NOMO-1 (cell line): ENCODE measurements around the gene RERE.

ENCODE experiments used
- DNase-seq, 2 experiments: peaks; one replicate each; lab custom pipeline; 2025; ENCODE audit not compliant: unreplicated experiment in 2 of 2; lab: John Stamatoyannopoulos, UW

Gene RERE

DNA sequence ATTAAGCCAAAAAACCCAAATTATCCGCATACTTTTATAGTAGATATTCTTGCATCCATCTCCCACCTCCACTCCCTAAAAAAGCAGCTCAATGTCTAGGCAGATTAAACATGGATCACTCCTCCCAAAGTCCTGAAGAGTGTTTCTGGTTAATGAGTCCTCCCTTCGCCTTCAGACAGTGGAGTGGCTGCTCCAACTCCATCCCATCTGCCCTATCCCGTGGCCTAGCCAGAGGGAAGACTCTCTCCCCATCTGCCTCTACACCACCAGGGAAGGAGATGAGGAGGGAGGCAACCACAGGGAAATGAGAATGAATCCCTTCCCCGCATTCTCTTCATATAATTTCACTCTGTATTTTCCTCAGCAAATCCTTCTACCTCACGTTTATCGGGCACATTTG lies 395.7 kb downstream of the RERE start:
- DNase-seq = no peak

DNA sequence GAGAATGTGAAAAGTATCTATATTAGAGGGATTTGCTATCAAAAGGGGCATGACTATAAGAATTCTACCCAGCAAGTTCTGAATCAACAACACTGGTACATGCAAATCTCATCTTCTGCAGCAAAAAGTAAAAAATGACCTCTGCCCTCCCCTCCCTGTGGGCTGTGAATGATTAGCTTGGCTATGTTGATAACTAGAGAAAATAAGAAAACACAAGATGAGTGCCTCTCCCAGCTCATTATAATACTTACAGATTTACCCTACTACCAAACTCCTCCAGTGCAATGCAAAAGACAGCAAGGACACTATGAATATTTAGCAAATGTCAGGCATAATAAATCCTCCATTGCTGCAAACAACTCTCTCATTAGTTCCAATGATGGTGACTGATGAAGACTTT lies 397.1 kb downstream of the RERE start:
- DNase-seq = no peak

DNA sequence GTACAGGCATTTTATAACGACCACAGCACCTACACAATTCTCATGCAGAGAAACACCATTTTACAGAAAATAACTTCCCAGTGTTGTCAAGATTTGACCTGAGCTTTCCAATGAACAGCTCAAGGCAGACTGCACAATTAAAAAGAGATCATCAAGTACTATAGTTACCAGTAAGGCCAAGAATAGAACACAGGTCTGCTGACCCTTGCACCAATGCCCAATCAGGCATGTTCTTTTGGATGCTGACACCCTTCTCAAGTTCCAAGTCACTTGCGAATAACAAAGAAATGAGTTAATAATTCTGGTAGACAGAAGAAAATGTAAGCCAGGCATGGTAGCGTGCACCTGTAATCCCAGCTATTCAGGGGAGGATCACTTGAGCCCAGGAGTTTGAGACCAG lies 397.6 kb downstream of the RERE start:
- no peak for DNase-seq

DNA sequence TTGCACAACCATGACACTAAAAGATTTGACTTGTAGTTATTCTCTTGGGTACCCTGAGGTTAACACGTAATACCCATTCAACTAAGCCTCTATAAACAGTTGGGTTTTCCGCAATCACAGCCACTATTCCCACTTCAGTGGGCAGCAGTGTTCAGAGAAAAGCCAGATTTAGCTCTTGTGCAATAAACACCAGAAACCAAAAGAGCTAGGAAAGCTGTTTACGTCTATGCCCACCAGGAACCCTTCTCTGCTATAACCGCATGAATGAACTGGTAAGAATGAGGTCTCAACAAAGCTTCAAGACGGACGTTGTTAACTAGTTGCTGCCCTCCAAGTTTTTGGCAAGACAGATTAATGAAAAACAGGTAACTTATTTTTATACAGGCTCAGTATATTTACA lies 398.3 kb downstream of the RERE start:
- DNase-seq = no peak

DNA sequence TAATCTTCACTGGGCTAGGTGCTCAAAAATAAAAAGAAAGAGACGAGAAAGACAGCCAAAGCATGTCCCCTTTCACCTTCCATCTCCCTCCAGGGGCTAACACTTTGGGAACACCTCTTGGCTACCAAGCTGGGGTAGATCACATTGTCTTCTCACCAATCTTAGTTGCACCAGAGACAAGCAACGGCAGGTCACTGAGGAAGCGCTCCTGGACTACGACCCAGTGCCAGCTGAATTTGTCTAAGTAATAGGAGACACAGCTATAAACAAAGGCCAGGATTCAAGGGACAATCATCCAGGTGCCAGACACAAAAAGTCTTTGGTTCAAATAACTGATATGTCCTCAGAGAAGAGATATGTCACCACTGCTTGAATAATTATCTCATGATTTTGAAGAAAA lies 399.1 kb downstream of the RERE start:
- no peak for DNase-seq

DNA sequence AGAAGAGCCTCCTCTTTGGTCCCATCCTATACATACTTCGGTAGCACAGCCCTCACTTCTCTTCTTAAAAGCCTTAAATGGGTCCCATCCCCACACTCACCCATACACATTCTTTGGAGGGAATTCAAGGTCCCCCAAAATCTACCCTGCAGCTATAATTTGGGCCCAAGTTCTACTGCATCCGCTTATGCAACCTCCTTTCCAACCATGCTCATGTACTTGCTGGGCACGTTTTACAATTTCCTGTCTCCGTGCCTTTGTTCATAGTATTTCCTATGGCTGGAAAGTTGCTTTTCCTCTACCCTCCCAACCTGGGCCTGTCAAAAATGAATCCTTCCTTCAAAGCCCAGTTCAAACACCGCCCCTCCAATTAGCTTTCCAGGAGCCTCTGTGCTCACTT lies 399.8 kb downstream of the RERE start:
- no peak for DNase-seq

DNA sequence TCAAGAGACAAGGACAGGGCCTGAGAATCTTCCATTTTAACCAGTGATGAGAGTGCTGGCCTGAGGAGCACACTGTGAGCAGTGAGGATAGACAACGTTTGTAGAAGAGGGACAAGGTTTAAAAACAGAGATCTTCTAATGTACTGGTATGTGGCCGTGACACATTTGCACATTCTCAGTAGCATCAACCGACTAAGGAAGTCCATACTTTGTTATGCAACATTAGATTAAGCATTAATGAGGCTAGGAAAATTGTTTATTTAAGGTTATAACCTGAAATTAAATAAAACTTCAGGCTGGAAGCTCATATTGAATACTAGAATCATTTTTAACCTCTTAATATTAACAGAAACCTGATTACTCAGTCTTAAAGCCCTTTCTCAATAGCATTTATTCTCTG lies 400.6 kb downstream of the RERE start:
- no peak for DNase-seq

DNA sequence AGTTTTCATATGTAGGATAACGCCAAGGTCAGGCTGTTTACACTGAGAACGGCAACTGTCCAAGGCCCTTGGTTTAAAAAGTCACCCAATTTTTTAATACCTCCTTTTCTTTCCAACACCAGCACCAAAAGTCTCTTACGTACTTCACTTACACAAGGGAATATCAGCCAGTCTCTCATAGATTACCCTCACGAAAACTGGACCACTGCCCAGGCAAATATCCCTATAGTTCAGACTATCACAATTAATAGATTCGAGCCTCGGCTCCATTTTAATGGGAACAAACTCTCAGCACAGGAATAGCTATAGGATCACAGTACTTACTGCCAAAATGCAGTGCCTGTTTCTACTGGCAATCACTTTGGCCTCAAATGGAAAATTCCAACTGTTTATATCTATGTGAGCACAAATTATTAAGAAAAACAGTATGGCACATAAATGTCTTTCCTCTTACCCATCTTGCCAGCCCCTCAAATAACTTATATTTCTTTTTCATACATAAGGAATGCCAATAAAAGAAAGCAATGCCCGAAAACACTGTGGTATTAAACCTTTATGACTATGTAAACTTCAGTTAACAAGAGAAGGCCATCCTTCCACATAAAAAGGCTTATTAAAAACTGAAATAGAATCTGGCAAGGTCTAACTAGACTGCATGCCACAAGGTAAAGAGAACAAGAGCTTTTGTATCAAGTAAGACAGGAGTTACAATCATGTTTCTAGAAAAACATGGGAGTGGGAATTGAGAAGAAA lies 401.7 kb downstream of the RERE start:
- DNase-seq = no peak

DNA sequence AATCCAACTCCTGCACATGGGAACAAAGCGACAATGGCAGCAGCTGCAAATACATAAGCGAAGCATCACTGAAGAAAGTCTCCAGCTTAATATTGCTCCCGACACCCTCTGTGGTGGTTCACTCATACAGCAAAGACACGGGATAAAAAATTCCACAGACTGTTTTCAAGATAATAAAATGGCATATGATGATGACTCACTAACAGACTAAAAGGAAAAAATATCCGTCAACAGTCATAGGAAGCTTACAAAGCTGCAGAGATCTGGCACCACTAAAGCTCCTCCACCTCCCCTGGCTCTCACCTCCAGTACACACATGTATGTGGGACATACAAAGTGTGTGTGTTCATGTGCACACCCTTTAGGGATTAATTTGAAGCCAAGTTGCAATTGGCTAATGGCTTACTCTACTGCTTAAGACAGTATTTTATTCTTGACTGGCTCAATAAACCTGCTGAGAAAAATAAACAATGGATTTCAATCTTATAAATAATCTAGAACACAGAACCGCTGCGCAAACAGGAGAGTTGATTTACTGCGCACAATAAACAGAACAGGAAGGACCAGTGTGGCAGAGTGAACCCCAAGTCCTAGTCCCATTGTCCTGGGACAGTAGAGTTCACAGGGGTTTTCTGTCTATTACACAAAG lies 405.1 kb downstream of the RERE start:
- DNase-seq = no peak

DNA sequence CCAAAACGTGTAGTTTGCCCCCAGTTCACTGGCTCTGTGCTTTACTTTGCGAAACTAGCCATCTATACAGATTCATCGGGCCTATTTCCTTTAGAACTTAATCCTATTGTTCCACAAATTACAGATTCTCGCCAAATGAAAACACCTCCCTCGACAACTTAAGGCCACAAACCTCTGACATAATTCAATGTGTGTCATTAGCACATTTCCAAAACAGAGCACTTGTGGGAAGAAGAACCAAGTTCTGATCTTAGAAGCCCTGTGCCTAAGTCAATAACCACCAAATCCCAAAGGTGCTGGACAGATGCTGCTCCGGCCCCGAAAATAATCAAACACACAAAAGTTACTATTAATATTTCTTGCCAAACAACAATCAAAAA lies 405.6 kb downstream of the RERE start:
- no peak for DNase-seq

DNA sequence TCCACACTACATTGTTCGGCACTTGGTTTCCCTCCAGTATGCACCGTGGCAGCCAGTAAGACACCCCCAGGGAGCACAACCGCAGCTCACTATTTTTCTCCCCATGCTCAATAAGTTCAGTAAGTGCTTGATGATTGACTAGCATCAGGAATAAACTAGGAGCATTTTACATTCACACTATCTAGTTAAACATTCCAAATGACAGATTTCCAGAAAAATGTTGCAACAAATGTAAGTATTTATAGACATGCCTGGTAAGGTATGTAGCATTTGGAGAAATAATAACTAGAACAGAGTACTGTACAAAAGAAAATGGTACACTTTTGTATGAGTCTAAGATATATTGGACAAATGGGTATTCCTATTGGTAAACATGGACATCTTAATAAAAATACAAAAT lies 406.6 kb downstream of the RERE start:
- no peak for DNase-seq

DNA sequence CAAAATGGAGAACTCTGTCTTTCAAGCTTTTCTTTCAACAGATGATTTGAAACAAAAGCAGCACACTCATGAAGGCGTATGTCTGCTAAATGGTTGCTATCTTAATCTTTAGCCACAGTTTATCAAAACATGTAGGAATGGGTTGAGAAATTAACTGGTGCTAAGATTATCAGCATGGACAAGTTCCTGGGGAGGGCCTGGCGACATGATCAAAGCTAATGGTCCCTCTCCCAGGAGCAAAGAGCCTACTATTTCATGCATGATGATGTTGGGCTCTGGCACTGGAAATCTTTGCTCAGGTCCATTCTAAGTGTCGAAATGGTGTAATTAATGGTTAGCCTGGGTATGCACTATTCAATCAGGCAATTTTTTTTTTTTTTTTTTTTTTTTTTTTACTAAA lies 407.8 kb downstream of the RERE start:
- no peak for DNase-seq

DNA sequence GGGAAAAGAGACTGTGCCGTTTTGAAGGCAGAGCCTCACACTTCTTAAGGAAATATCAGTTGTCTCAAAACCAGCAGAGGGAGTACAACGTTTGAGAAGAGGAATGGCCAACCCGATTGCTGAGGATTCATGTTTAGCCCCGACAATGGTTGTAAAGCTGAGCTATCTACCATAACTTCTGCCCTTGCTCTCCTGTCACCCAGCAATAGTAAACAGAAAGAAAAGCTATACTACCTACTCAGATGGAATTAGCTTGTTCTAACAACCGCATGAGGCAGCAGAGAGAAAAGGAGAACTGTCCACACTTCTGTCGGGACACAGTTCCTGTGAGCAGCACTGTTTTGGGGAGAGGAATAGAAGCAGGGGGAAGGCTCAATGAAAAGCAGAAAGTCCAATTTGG lies 408.3 kb downstream of the RERE start:
- peak in 1 of 2 experiments; percentile 36 for DNase-seq

DNA sequence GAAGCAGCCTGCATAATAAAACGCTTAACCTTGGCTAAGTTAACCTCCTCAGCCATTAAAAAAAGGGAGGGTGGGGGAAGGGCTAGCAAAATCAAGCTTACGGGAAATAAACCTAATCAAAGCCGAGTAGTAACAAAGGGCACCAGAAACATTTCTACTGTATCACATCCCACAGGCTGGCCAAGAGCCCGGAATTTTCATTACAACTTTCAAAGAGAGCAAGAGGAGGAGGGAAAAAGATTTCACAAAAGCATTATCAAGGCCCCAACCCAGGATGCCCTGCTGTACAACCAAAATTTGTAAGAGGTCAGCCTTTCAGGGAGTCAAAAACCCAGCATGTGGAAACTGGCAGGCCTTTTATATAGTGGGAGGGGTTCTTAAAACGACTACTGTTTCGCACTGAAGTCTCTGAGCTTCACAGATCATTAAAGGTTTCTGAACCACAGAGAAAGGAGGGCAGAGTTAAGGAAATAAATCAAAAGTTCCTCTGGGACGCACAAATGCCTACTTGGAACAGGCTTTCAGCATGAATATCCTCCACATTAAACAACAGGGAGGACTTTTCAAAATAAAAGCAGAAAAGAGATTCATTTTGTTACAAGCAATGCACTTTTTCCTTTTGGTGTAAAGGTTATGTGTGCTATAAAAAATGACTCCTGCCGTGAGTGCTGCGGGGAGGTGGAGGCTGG lies 409.1 kb downstream of the RERE start:
- no peak for DNase-seq

DNA sequence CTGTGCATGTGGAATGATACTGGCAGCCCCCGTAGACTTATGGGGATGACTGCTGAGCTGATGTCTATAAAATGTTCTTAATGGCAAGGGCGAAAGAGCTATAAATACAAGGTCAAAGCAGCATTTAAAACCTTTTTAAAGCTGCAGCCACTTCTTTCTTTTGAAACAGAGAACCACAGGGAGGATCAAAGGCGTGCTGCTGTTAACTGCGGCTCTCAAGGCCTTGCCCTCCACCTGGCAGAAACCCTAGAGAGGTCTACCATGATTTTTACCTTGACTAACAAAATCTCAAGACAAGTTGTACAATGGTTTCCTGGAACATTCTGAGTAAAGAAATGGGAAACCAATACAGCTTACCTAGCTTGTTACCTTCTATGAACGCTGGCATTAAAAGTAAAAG lies 409.8 kb downstream of the RERE start:
- no peak for DNase-seq

DNA sequence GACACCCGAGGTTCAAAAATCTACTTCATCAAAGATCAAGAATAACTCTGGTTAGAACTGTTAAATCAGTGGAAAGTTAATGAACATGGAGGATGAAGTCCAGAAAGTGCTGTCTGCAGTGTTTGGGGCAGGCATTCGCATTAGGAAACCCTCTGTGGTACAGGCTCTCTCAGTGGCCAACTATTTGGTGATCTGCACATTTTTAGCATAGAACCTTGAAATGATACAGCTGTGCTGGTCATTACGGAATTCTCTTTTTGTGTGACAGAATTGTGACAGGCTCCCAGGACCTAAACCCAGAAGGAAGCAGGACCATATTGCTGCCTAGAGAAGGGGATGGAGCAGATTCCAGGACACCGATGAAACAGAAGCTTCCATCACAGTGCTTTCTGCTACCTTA lies 410.5 kb downstream of the RERE start:
- DNase-seq = no peak

DNA sequence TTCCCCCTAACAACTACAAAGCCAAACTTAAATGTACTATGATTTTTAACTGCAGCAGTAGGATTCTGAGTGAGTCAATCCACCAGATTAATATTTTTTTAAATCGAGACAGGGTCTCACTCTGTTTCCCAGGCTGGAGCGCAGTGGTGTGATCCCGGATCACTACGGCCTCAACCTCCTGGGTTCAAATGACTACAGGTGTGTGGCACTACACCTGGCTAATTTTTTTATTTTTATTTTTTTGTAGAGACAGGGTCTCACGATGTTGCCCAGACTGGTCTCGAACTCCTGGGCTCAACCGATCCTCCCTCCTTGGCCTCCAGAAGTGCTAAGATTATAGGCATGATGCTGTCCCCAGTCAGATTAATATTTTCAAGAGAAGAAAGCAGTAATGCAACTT lies 411.4 kb downstream of the RERE start:
- DNase-seq = no peak

DNA sequence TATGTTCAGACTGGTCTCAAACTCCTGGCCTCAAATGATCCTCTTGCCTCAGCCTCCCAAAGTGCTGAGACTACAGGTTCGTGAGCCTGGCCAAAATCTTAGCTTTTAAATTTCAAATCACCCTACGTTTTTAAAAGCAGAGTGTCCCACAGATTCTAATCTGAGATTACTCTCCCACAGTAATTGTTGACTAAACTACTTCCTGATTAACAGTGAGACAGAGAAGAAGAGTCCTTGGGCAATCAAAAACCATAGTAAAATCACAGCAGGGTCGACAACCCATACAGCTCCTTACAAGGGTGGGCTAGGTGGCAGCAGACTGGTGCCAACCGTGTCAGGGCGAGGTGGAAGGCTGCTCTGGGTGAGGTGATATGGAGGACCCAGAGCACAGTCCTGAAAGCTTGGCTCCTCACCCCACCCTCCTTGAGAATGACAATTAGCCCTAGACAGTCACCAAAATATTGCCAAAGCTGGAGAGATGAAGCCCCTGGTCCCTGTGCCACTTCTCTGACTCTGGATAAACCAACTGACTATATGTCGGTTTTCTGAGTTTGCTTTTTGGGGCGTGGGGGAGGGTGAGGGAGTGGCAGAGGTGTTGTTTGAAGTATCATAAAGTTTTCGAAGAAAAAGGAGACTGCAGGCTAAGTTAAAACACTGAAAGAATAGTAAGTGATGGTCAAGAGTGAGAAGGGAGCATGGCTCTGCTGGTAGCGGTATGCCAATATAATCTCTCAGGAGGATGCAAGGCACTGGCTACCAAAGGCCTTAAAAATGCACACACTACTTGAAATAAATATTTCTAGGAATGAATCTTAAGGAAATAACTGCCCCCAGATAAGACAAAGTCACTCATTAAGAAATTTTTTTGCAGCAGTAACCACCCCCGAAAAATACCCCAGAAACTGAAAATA lies 412.7 kb downstream of the RERE start:
- no peak for DNase-seq

DNA sequence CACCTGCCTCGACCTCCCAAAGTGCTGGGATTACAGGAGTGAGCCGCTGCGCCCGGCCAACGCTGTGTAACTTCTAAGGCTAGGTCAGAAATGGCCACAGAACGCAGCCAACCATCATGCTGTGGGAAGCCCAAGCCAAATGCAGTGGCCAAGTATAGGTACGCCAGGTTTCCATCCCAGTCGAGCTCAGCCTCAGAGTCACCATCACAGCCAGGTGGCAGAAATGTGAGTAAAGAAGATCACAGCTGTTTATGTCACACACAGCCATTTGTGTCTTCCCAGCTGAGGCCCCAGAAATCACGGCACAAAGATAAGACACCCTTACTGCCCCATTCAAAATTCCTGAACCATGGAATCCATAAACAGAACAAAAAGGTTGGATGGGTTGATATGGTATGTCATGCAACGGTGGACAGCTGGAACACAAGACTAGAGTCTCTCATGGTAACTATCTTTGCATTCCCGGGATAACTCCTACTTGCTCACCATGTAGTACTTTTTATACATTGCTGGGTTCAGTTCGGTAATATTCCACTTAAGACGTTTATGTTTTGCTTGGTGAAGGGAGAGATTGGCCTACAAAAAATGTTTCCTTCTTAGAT lies 415.2 kb downstream of the RERE start:
- no peak for DNase-seq

DNA sequence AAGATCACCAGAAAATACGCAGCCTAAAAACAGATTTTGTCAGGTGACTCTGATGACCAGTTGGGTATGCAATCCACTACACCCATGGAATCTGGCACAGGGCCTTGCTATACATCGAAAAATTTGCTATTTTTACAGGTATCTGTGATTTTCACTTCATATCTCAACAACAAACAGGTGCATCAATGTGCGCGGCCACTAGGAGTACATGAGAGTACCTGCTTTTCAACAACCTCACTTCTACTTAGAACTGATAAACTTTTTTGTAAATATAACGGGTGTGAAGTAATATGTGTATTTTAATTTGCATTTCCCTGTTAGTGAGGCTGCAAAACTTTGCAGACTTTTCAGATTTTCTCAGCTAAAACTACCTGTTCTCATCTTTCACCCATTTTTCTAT lies 418.8 kb downstream of the RERE start:
- DNase-seq = no peak

DNA sequence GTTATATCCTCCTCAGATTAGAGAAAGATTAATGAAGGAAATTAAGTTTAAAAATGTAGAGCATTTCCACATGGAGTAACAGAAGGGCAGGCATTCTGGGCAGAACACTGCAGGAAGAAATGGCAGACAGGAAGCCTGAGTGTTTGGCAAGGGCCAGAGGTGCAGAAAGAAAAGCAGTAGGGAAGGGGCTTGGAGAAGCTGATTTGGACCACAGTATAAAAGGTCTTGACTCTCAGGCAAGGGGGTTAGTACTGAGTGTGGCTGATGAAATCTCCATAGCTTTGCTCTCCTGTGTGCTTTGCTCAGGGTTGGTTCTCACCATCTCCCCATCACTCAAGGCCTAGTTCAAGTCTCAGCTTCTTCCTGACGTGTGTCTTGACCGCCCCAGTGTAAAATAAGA lies 419.4 kb downstream of the RERE start:
- DNase-seq = no peak
